SK-N-SH treated with all-trans-retinoic acid at 6 μM for 48 hours (cell line): Measurements from ENCODE around the gene TOB2.

ENCODE experiments used
- ARNTL ChIP-seq: fragments of 450-650 bp; formaldehyde crosslinking; IDR thresholded peaks from 2 replicates; pipeline ENCODE4 v1.5.0; 2020; ENCODE audit warnings: low read depth, mild to moderate bottlenecking, moderate library complexity, borderline replicate concordance
- CREB5 ChIP-seq: fragments of 250-450 bp; sonication (Bioruptor Pico); IDR thresholded peaks from 2 replicates; pipeline ENCODE4 v1.5.1; 2020; ENCODE audit warnings: low read depth, mild to moderate bottlenecking, moderate library complexity
- CSRNP3 ChIP-seq: fragments of 250-450 bp; sonication (Bioruptor Pico); IDR thresholded peaks from 2 replicates; pipeline ENCODE4 v1.5.1; 2021; ENCODE audit warnings: mild to moderate bottlenecking, moderate library complexity
- ESRRG ChIP-seq: fragments of 250-450 bp; sonication (Bioruptor Pico); IDR thresholded peaks from 2 replicates; pipeline ENCODE4 v1.6.1; 2021; ENCODE audit warnings: mild to moderate bottlenecking
- ISL1 ChIP-seq: fragments of 250-450 bp; sonication (Bioruptor Pico); IDR thresholded peaks from 2 replicates; pipeline ENCODE4 v2.1.2; 2022; ENCODE audit warnings: mild to moderate bottlenecking, moderate library complexity
- PATZ1 ChIP-seq: fragments of 250-450 bp; sonication (Bioruptor Pico); IDR thresholded peaks from 2 replicates; pipeline ENCODE4 v1.8.0; 2020; ENCODE audit warnings: mild to moderate bottlenecking, moderate library complexity, borderline replicate concordance
- PPARA ChIP-seq: fragments of 250-450 bp; sonication (Bioruptor Pico); IDR thresholded peaks from 2 replicates; pipeline ENCODE4 v1.5.0; 2020; ENCODE audit warnings: mild to moderate bottlenecking, borderline replicate concordance
- TSHZ2 ChIP-seq: fragments of 250-450 bp; sonication (Bioruptor Pico); IDR thresholded peaks from 2 replicates; pipeline ENCODE4 v1.5.0; 2020; ENCODE audit warnings: mild to moderate bottlenecking, moderate library complexity
- ZC3H10 ChIP-seq: fragments of 250-450 bp; sonication (Bioruptor Pico); IDR thresholded peaks from 2 replicates; pipeline ENCODE4 v1.5.1; 2021; ENCODE audit warnings: mild to moderate bottlenecking, moderate library complexity
- ZFP3 ChIP-seq: fragments of 250-450 bp; sonication (Bioruptor Pico); IDR thresholded peaks from 2 replicates; pipeline ENCODE4 v1.5.0; 2020; ENCODE audit warnings: mild to moderate bottlenecking, moderate library complexity
- ZFP30 ChIP-seq: fragments of 450-650 bp; formaldehyde crosslinking; IDR thresholded peaks from 2 replicates; pipeline ENCODE4 v1.5.0; 2022; ENCODE audit warnings: mild to moderate bottlenecking, moderate library complexity
- ZNF565 ChIP-seq: fragments of 450-650 bp; formaldehyde crosslinking; conservative IDR thresholded peaks from 2 replicates; pipeline ENCODE4 v1.5.0; 2020; ENCODE audit warnings: low read depth, mild to moderate bottlenecking, moderate library complexity
- ZNF8 ChIP-seq: fragments of 450-650 bp; formaldehyde crosslinking; IDR thresholded peaks from 2 replicates; pipeline ENCODE4 v1.5.0; 2020; ENCODE audit warnings: mild to moderate bottlenecking, moderate library complexity

GRCh38 chr22:41435560-41435959, 11.0 kb downstream of the TOB2 start:
- TF ChIP-seq ZNF8 (CRISPR knock-in tag) (no peak), PATZ1 (CRISPR knock-in tag) (no peak), CSRNP3 (no peak), ZFP3 (CRISPR knock-in tag) (no peak), ESRRG (CRISPR knock-in tag) (no peak), ISL1 (CRISPR knock-in tag) (no peak), TSHZ2 (no peak), ZFP30 (CRISPR knock-in tag) (no peak), CREB5 (CRISPR knock-in tag) (no peak), PPARA (CRISPR knock-in tag) (no peak), ZNF565 (no peak), ZC3H10 (CRISPR knock-in tag) (no peak), ARNTL (no peak)
